Endothelial cell of umbilical vein (primary cell): ENCODE measurements around the gene IPO9. TPM values are rescaled to one million over a fixed set of nuclear protein-coding genes. Genes with fewer than 3 reads are reported as not detected.

Source experiments
- BruUV-seq: library from RNA; stranded (reverse); fragments of 400-500 nt; replicated peaks from 2 replicates; lab custom pipeline; 2021; lab: Mats Ljungman, UMichigan
- CTCF ChIA-PET: fragments of 300-600, 350-600 bp; sonication (Branson Sonifier 250); formaldehyde crosslinking; loops from one replicate; lab custom pipeline; 2021; ENCODE audit warnings: antibody characterized with exemption, inconsistent platforms; lab: Charles Lee
- POLR2A ChIA-PET: fragments of 300-600, 350-600 bp; sonication (Branson Sonifier 250); formaldehyde crosslinking; loops from one replicate; lab custom pipeline; 2021; ENCODE audit warnings: antibody characterized with exemption, inconsistent platforms; lab: Charles Lee
- DNase-seq: peaks from one replicate; pipeline ENCODE4 v3.0.0-alpha.2; 2011; ENCODE audit warnings: low read depth, low spot score
- FAIRE-seq: peaks from 2 replicates; lab custom pipeline; 2011; peaks lifted over from hg19 to GRCh38; lab: Jason Lieb, UNC
- H2AFZ ChIP-seq: 2 replicates; pipeline ENCODE4 v1.6.0; 2012; ENCODE audit warnings: low read depth, low read length, control low read depth, inconsistent platforms
- H3K27ac ChIP-seq: 2 replicates; pipeline ENCODE4 v1.5.1; 2011; ENCODE audit warnings: low read depth, mild to moderate bottlenecking, control low read depth, low read length, moderate library complexity; ENCODE audit not compliant: insufficient read depth
- H3K27me3 ChIP-seq, 2 experiments: 2 replicates each; pipeline versions ENCODE4 v1.6.0 to v1.6.1; 2011; ENCODE audit warnings: low read length in 2 of 2, mixed read lengths in 1 of 2; ENCODE audit not compliant: control insufficient read depth in 2 of 2, insufficient read depth in 2 of 2
- H3K36me3 ChIP-seq, 2 experiments: 2 replicates in 1 of 2; 3 replicates in 1 of 2; pipeline ENCODE4 v1.5.1; 2011; ENCODE audit warnings: low read length in 2 of 2, mild to moderate bottlenecking in 1 of 2, moderate library complexity in 1 of 2; ENCODE audit not compliant: control insufficient read depth in 2 of 2, insufficient read depth in 2 of 2; ENCODE audit errors: extremely low read depth in 1 of 2
- H3K4me1 ChIP-seq: 3 replicates; pipeline ENCODE4 v1.5.1; 2011; ENCODE audit warnings: mild to moderate bottlenecking, low read length; ENCODE audit not compliant: control insufficient read depth, insufficient read depth; ENCODE audit errors: extremely low read depth
- H3K4me2 ChIP-seq: 2 replicates; pipeline ENCODE4 v1.6.1; 2011; ENCODE audit warnings: low read length, control low read depth, mixed read lengths; ENCODE audit not compliant: insufficient read depth
- H3K4me3 ChIP-seq, 3 experiments: fragments of 200-600 bp in 1 of 3; sonication (generic), shearing (Covaris generic) in 1 of 3; replicated peaks in 1 of 3; 2 replicates each; pipeline ENCODE4 v1.5.1; 2011 to 2016; ENCODE audit warnings: control low read depth in 3 of 3, low read length in 3 of 3, mild to moderate bottlenecking in 2 of 3, inconsistent platforms in 1 of 3, low read depth in 1 of 3, moderate library complexity in 1 of 3; ENCODE audit not compliant: insufficient read depth in 1 of 3
- H3K79me2 ChIP-seq: 2 replicates; pipeline ENCODE4 v1.6.0; 2012; ENCODE audit warnings: low read length, inconsistent platforms; ENCODE audit not compliant: control insufficient read depth, insufficient read depth
- H3K9ac ChIP-seq: replicated peaks from 2 replicates; pipeline ENCODE3; 2011; ENCODE audit warnings: low read length, control low read depth; ENCODE audit not compliant: insufficient read depth; ENCODE audit errors: extremely low read depth
- H3K9me1 ChIP-seq: replicated peaks from 3 replicates; pipeline ENCODE4 v1.6.0; 2011; ENCODE audit warnings: mild to moderate bottlenecking, low read length; ENCODE audit not compliant: control insufficient read depth, insufficient read depth; ENCODE audit errors: extremely low read depth
- H3K9me3 ChIP-seq: replicated peaks from 2 replicates; pipeline ENCODE4 v1.5.1; 2012; ENCODE audit warnings: low read length, inconsistent platforms; ENCODE audit not compliant: control insufficient read depth, insufficient read depth
- H4K20me1 ChIP-seq: replicated peaks from 2 replicates; pipeline ENCODE3; 2011; ENCODE audit warnings: mild to moderate bottlenecking, low read length; ENCODE audit not compliant: control insufficient read depth, insufficient read depth; ENCODE audit errors: extremely low read depth
- EZH2 ChIP-seq: IDR thresholded peaks from 2 replicates; pipeline ENCODE4 v1.6.1; 2012; ENCODE audit warnings: borderline replicate concordance, low read depth, mild to moderate bottlenecking, moderate library complexity, low read length, inconsistent platforms; ENCODE audit not compliant: severe bottlenecking
- FOS ChIP-seq: IDR thresholded peaks from 2 replicates; pipeline ENCODE4 v1.6.1; 2011; ENCODE audit warnings: mild to moderate bottlenecking, low read length, moderate library complexity, borderline replicate concordance; ENCODE audit not compliant: insufficient read depth
- GATA2 ChIP-seq: IDR thresholded peaks from 2 replicates; pipeline ENCODE4 v1.7.0; 2011; ENCODE audit warnings: low read depth, mild to moderate bottlenecking, moderate library complexity, mixed read lengths, low read length; ENCODE audit not compliant: insufficient read length, insufficient read depth
- JUN ChIP-seq: IDR thresholded peaks from 2 replicates; pipeline ENCODE4 v1.6.1; 2011; ENCODE audit warnings: borderline replicate concordance, low read depth; ENCODE audit not compliant: insufficient read length, insufficient read depth
- MYC ChIP-seq: IDR thresholded peaks from one replicate; pipeline ENCODE4 v1.6.1; 2011; ENCODE audit warnings: mild to moderate bottlenecking, low read depth, low read length
- POLR2A ChIP-seq: IDR thresholded peaks from 2 replicates; pipeline ENCODE4 v1.6.1; 2012; ENCODE audit warnings: low read depth, mild to moderate bottlenecking, control low read depth, low read length
- POLR2AphosphoS5 ChIP-seq: IDR thresholded peaks from 2 replicates; pipeline ENCODE4 v1.6.1; 2012; ENCODE audit warnings: low read depth, mild to moderate bottlenecking, control low read depth, low read length, moderate library complexity; ENCODE audit not compliant: insufficient read depth
- dilution Hi-C: fragments of 300-500 bp; cut with MboI; formaldehyde crosslinking; loops from one replicate; pipeline ENCODE4 v1.15.0; 2019; ENCODE audit warnings: low sequenced_read_pairs; ENCODE audit not compliant: extremely low pct_ligation_motif_present
- intact Hi-C: fragments of 100-400 bp; cut with micrococcal nuclease; formaldehyde crosslinking; loops from one replicate; pipeline ENCODE4 v1.10.0; 2022
- polyA plus RNA-seq, 4 experiments: library from polyadenylated mRNA; depleted of rRNA in 3 of 4; stranded (reverse) in 3 of 4; unstranded in 1 of 4; fragments of >200 nt; gene quantifications; 2 replicates each; pipeline versions ENCODE4 v1.2.1 to v1.2.3, GENCODE V29; 2011 to 2012; ENCODE audit warnings: missing spikeins in 1 of 4
- total RNA-seq: library from RNA; stranded (reverse); gene quantifications from 2 replicates; pipeline ENCODE4 v1.2.3, GENCODE V29; 2021
- TF ChIP-seq, protein P1 (sequence below): IDR thresholded peaks from 2 replicates; pipeline ENCODE4 v1.6.1; 2011; ENCODE audit not compliant: insufficient read depth, insufficient read length
- TF ChIP-seq, protein P2 (sequence below), 2 donors: IDR thresholded peaks; 1 replicate in 1 of 2; 2 replicates in 1 of 2; pipeline ENCODE4 v1.5.1; 2011; ENCODE audit warnings: low read length in 2 of 2, mild to moderate bottlenecking in 2 of 2, moderate library complexity in 2 of 2, control low read depth in 1 of 2, inconsistent platforms in 1 of 2, low read depth in 1 of 2; ENCODE audit not compliant: insufficient read depth in 1 of 2; ENCODE audit errors: extremely low read depth in 1 of 2

IPO9 gene
- total and polyA plus RNA-seq, 2 donors (not counting 3 experiments of a cell fraction or from before 2014, with no cell fraction given) = 53.4 to 104 TPM

DNA sequence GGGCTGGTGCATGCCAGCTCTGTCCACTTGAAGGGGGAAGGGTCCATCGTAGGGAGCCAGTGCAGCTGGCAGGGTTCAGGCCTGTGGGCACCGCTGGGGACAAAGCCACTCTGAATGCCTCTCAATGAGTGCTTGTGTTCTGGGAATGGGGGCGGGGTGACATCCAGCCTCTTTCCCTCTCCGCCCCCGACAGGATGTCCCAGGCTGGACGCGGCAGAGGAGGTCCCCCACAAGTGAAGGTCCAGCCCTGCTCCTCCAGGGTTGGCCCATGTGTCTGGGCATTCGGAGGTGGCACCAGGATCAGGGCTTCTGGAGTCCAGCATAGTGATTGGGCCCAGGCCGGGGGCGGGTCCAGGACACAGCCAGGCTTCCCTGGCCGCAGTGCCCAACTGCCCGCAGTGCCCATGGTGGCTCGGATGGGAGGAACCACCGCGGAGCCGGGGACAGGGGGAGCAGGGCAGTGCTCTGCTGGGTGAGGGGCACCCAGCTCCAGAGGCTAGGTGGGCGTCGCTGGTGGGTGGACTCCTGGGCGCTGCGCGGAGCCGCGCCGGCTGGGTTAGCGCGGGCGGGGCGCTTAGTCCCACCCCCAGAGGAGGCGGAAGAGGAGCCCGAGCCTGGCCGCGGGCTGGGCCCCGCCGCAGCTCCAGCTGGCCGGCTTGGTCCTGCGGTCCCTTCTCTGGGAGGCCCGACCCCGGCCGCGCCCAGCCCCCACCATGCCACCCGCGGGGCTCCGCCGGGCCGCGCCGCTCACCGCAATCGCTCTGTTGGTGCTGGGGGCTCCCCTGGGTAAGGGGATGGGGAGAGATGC lies 59.5 kb downstream of the IPO9 start, which contains the start of gene SHISA4:
TSS of gene SHISA4 (plus strand) at position 617 of the 808 bp plus-strand sequence. CDS start at position 714, 97 bp downstream.
- Histone ChIP-seq H3K9ac (peak within 1 kb of the TSS; percentile 50), H3K4me3 (peak within 1 kb of the TSS; percentile 49 to 54 (median 53)), H3K36me3 (no peaks in the 10 kb centered on the region), H2AFZ (peak within 1 kb of the TSS; percentile 87), H3K4me1 (peaks cover 9% of the 10 kb centered on the region), H4K20me1 (no peaks in the 10 kb centered on the region), H3K27ac (no peak within 1 kb of the TSS), H3K4me2 (peak within 1 kb of the TSS; percentile 54), H3K9me3 (no peaks in the 10 kb centered on the region), H3K79me2 (no peaks in the 10 kb centered on the region), H3K9me1 (no peaks in the 10 kb centered on the region), H3K27me3 (no peaks in the 10 kb centered on the region)
- ChIA-PET CTCF (interaction anchor here (2.1 to 2.4 kb wide), 2 partner anchors 10 to 84 kb away, joined by 5 to 21 read pairs; no protein-coding TSS in a partner anchor), POLR2A (no interaction called here)
- intact Hi-C loops = no loop called here
- FAIRE-seq (peak; percentile 95), DNase-seq (peak; percentile 81)
- peak; percentile 30 for TF ChIP-seq POLR2AphosphoS5
- no peak for TF ChIP-seq MYC
- dilution Hi-C loops = no loop called here
- no TSS peak for BruUV-seq

DNA sequence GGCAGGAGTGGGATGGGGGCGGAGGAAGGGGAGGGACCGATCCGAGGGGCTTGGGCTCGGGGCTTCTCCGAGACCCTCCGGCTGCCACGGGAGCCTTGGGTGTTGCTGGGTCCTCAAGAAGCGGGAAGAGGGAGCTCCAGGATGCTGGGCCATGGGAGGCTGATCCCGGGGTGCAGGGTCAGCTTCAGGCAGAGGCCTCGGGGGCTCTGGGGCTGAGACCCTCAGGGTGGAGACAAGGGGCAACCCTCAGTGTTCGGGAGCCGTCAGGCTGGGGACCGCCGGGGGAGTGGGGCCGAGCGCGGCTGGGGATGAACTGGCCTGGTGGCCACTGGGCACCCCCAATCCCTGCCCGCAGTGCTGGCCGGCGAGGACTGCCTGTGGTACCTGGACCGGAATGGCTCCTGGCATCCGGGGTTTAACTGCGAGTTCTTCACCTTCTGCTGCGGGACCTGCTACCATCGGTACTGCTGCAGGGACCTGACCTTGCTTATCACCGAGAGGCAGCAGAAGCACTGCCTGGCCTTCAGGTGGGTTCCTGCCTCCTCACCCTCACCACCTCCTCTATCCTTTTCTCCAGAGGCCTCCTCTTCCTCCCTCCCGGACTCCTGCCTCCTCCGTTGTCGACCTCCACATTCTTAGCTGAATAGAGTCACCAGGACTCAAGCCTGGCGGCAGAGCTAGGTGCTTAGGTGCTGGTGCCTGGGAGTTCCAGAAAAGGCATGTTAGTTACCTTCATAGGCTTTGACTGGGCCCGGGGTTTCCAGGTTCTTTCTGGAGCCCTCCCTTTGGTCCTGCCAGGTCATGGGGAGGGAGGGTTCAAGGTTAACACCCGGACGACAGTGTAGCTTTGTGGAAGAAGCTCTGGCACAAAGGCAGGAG lies 60.4 kb downstream of the IPO9 start:
- POLR2A ChIA-PET = no interaction called here
- peak overlapping the region; percentile 49 to 54 (median 53) for H3K4me3 ChIP-seq
- no peaks in the 10 kb centered on the region for H3K36me3 ChIP-seq
- peak overlapping the region; percentile 54 for H3K4me2 ChIP-seq
- H3K4me1 ChIP-seq = peaks cover 6% of the 10 kb centered on the region
- dilution Hi-C loops (no loop called here), intact Hi-C loops (no loop called here)
- H3K9me1 ChIP-seq = no peaks in the 10 kb centered on the region
- H3K27me3 ChIP-seq = no peaks in the 10 kb centered on the region
- no peaks in the 10 kb centered on the region for H3K9me3 ChIP-seq
- DNase-seq (no peak), FAIRE-seq (peak; percentile 35)
- TF ChIP-seq POLR2A (no peak), FOS (no peak), GATA2 (no peak), MYC (no peak), POLR2AphosphoS5 (no peak), JUN (no peak), EZH2 (no peak)
- TF ChIP-seq, protein P1, sequence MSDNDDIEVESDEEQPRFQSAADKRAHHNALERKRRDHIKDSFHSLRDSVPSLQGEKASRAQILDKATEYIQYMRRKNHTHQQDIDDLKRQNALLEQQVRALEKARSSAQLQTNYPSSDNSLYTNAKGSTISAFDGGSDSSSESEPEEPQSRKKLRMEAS = no peak
- TF ChIP-seq, protein P2, sequence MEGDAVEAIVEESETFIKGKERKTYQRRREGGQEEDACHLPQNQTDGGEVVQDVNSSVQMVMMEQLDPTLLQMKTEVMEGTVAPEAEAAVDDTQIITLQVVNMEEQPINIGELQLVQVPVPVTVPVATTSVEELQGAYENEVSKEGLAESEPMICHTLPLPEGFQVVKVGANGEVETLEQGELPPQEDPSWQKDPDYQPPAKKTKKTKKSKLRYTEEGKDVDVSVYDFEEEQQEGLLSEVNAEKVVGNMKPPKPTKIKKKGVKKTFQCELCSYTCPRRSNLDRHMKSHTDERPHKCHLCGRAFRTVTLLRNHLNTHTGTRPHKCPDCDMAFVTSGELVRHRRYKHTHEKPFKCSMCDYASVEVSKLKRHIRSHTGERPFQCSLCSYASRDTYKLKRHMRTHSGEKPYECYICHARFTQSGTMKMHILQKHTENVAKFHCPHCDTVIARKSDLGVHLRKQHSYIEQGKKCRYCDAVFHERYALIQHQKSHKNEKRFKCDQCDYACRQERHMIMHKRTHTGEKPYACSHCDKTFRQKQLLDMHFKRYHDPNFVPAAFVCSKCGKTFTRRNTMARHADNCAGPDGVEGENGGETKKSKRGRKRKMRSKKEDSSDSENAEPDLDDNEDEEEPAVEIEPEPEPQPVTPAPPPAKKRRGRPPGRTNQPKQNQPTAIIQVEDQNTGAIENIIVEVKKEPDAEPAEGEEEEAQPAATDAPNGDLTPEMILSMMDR (IDR thresholded peaks at IDR 0.05; ENCODE audit: extremely low read depth in 1 of 2, insufficient read depth in 1 of 2, low read depth in 1 of 2, low read length in 2 of 2) = no peak
- peak overlapping the region; percentile 87 for H2AFZ ChIP-seq
- H3K79me2 ChIP-seq = no peaks in the 10 kb centered on the region
- CTCF ChIA-PET = interaction anchor here (0.7 to 2.4 kb wide), 3 partner anchors 11 to 85 kb away, joined by 5 to 21 read pairs (median 5); no protein-coding TSS in a partner anchor
- BruUV-seq = no TSS peak
- H3K9ac ChIP-seq = peak overlapping the region; percentile 50
- no peak overlapping the region for H3K27ac ChIP-seq
- no peaks in the 10 kb centered on the region for H4K20me1 ChIP-seq
